ENCODE results near the gene FXYD4.
A peak's percentile ranks its signal among the peaks of the same experiment; 100 is the strongest.

FXYD4 gene

DNA sequence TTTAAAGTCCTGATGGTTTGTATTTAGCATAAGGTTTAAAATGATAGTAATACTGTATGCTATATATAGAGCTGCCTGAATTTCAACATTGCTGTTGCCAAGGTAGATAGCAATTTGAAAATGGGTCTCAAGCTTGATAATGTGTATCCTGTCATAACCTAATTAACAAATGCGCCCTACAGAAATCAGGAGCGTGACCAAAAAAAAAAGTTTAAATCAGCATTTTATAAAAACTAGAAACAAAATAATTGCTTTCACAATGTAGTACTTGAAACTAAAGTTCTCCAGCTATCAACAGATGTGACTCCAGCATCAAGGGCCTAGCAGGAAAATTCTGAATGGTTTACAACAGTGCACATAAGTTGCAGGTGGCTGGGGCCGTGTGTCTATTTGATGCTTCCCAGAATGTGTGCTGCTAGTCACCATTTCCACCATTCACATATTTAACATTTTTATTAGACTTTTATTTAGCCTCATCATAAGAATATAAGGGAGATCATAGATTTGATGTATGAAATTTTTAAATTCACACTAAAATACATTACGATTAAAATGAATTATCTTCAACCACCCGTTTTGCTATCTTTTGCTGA, 14.1 kb downstream of the FXYD4 start:
- DNase-seq (ENCODE audit: low read depth in 1 of 2, low spot score in 1 of 2), result peak in 1 of 2 experiments; percentile 17
- H3K27ac ChIP-seq (replicated peaks), result no peak overlapping the region
- TF ChIP-seq GABPA (IDR thresholded peaks at IDR 0.05; ENCODE audit: low read depth), result no peak
- TF ChIP-seq, protein P1, sequence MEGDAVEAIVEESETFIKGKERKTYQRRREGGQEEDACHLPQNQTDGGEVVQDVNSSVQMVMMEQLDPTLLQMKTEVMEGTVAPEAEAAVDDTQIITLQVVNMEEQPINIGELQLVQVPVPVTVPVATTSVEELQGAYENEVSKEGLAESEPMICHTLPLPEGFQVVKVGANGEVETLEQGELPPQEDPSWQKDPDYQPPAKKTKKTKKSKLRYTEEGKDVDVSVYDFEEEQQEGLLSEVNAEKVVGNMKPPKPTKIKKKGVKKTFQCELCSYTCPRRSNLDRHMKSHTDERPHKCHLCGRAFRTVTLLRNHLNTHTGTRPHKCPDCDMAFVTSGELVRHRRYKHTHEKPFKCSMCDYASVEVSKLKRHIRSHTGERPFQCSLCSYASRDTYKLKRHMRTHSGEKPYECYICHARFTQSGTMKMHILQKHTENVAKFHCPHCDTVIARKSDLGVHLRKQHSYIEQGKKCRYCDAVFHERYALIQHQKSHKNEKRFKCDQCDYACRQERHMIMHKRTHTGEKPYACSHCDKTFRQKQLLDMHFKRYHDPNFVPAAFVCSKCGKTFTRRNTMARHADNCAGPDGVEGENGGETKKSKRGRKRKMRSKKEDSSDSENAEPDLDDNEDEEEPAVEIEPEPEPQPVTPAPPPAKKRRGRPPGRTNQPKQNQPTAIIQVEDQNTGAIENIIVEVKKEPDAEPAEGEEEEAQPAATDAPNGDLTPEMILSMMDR (IDR thresholded peaks at IDR 0.05; ENCODE audit: insufficient read depth, low read length), result no peak
- no peak for TF ChIP-seq POLR2AphosphoS5 (IDR thresholded peaks at IDR 0.05; ENCODE audit: low read depth)
- TF ChIP-seq, protein P2, sequence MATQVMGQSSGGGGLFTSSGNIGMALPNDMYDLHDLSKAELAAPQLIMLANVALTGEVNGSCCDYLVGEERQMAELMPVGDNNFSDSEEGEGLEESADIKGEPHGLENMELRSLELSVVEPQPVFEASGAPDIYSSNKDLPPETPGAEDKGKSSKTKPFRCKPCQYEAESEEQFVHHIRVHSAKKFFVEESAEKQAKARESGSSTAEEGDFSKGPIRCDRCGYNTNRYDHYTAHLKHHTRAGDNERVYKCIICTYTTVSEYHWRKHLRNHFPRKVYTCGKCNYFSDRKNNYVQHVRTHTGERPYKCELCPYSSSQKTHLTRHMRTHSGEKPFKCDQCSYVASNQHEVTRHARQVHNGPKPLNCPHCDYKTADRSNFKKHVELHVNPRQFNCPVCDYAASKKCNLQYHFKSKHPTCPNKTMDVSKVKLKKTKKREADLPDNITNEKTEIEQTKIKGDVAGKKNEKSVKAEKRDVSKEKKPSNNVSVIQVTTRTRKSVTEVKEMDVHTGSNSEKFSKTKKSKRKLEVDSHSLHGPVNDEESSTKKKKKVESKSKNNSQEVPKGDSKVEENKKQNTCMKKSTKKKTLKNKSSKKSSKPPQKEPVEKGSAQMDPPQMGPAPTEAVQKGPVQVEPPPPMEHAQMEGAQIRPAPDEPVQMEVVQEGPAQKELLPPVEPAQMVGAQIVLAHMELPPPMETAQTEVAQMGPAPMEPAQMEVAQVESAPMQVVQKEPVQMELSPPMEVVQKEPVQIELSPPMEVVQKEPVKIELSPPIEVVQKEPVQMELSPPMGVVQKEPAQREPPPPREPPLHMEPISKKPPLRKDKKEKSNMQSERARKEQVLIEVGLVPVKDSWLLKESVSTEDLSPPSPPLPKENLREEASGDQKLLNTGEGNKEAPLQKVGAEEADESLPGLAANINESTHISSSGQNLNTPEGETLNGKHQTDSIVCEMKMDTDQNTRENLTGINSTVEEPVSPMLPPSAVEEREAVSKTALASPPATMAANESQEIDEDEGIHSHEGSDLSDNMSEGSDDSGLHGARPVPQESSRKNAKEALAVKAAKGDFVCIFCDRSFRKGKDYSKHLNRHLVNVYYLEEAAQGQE (IDR thresholded peaks at IDR 0.05; ENCODE audit: insufficient replicate concordance, low read depth), result no peak
- H3K27me3 ChIP-seq (ENCODE audit: insufficient read depth, poor library complexity, severe bottlenecking), result no peaks in the 10 kb centered on the region
- no peak overlapping the region for H3K4me3 ChIP-seq (replicated peaks; ENCODE audit: insufficient read depth, low read length)

DNA sequence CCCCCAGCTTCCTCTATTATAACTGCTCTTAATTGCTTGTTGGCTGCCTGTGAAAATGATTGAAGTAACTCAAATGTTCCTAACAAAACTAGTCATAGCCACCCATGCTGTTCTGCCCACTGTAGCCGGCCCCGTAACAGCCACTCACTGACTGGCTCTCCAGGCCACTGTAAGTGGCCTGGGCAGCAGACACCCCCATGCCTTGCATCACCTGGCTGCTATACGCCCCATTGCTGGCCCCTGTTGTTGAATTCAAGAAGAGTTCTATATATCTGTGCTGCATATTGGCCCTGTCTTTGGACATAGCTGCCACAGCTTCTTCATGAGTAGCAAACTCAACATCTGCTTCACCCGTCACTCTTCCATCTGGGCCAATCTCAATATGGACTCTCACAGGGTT, 15.1 kb downstream of the FXYD4 start:
- peak in 1 of 2 experiments; percentile 14 for DNase-seq (ENCODE audit: low read depth in 1 of 2, low spot score in 1 of 2)
- Histone ChIP-seq H3K4me3 (replicated peaks; ENCODE audit: insufficient read depth, low read length) (no peak overlapping the region), H3K27me3 (ENCODE audit: insufficient read depth, poor library complexity, severe bottlenecking) (no peaks in the 10 kb centered on the region), H3K27ac (replicated peaks) (no peak overlapping the region)
- TF ChIP-seq POLR2AphosphoS5 (IDR thresholded peaks at IDR 0.05; ENCODE audit: low read depth) (peak; percentile 35; the same call in 1 of the 2 replicates), SPI1 (IDR thresholded peaks at IDR 0.05; ENCODE audit: borderline replicate concordance, low read depth) (no peak)

DNA sequence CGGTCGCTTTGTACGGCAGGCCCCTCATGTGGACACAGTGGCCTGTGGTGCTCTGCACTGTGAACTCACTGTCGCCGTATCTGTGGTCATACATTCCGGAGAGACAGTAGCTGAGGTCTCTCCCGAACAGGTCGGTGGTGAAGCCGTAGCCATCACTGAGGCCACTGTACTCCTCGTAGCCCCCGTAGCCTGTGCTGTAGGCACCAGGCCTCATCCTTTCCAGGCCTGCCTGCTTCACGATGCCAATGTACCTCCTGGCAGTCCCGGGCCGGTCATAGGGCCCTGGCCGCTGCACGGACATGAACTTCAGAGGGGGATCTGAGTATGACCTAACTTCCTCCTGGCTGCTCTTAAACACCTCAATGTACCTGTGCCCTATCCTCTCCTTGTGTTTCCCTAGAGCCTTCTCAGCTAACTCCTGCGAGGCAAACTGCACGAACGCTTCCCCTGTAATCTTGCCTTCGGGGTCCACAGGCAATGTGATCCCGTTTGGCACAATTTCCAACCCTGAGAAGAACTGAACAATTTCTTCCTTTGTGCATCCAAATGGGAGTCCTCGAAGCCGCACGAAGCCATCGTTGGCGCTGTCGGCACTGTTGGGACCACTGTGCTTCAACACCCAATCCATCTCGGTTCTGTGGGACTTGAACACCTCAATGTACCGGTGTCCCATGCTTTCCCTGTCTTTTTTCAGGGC, 15.7 kb downstream of the FXYD4 start:
- no peaks in the 10 kb centered on the region for H3K27me3 ChIP-seq (ENCODE audit: insufficient read depth, poor library complexity, severe bottlenecking)
- H3K4me3 ChIP-seq (replicated peaks; ENCODE audit: insufficient read depth, low read length), result no peak overlapping the region
- TF ChIP-seq GABPA (IDR thresholded peaks at IDR 0.05; ENCODE audit: low read depth) (no peak), SPI1 (IDR thresholded peaks at IDR 0.05; ENCODE audit: borderline replicate concordance, low read depth) (no peak), POLR2AphosphoS5 (IDR thresholded peaks at IDR 0.05; ENCODE audit: low read depth) (0 out of 2 replicates have a peak, but pooled peaks have one; percentile 35)
- TF ChIP-seq, protein P2 (IDR thresholded peaks at IDR 0.05; ENCODE audit: insufficient replicate concordance, low read depth), result no peak
- TF ChIP-seq, protein P1 (IDR thresholded peaks at IDR 0.05; ENCODE audit: insufficient read depth, low read length), result no peak
- no peak overlapping the region for H3K27ac ChIP-seq (replicated peaks)
- DNase-seq (ENCODE audit: low read depth in 1 of 2, low spot score in 1 of 2), result peak in 1 of 2 experiments; percentile 17

DNA sequence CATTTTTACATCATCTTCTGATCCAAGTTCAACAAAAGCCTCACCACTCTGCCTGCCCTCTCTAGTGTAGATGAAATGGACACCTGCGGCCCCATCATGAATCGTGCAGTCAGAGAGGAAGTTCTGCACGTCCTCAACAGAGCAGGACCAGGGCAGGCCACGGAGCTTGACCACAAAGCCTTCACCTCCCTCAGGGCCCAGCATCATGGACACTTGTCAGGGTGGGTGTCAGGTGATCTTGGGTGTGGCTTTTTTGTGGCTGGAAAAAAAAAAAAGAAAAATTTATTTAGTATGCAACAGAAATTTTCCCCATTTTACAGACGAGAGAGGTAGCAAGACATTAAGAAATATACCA, 16.2 kb downstream of the FXYD4 start:
- TF ChIP-seq, protein P1 (IDR thresholded peaks at IDR 0.05; ENCODE audit: insufficient read depth, low read length), result no peak
- no peak for TF ChIP-seq SPI1 (IDR thresholded peaks at IDR 0.05; ENCODE audit: borderline replicate concordance, low read depth)
- TF ChIP-seq, protein P2 (IDR thresholded peaks at IDR 0.05; ENCODE audit: insufficient replicate concordance, low read depth), result no peak
- no peak for TF ChIP-seq POLR2AphosphoS5 (IDR thresholded peaks at IDR 0.05; ENCODE audit: low read depth)
- TF ChIP-seq GABPA (IDR thresholded peaks at IDR 0.05; ENCODE audit: low read depth), result no peak
- Histone ChIP-seq H3K4me3 (replicated peaks; ENCODE audit: insufficient read depth, low read length) (no peak overlapping the region), H3K27me3 (ENCODE audit: insufficient read depth, poor library complexity, severe bottlenecking) (no peaks in the 10 kb centered on the region), H3K27ac (replicated peaks) (no peak overlapping the region)
- DNase-seq (ENCODE audit: low read depth in 1 of 2, low spot score in 1 of 2), result peak in 1 of 2 experiments; percentile 60
